Pulmonary artery endothelial cell (primary cell): Measurements from ENCODE around the gene BAHCC1. TPM values are rescaled to one million over a fixed set of nuclear protein-coding genes. Genes with fewer than 3 reads are reported as not detected.

ENCODE experiments used
- DNase-seq: peaks from one replicate; pipeline ENCODE4 v3.0.0-alpha.2; 2011; ENCODE audit warnings: low read depth, low spot score
- total RNA-seq: library from RNA; depleted of rRNA; stranded (reverse); fragments of >200 nt; gene quantifications from 2 replicates; pipeline ENCODE4 v1.2.3, GENCODE V29; 2014

The BAHCC1 gene
- total RNA-seq, 1 donor from 2014 or later, result 2.8 TPM

DNA sequence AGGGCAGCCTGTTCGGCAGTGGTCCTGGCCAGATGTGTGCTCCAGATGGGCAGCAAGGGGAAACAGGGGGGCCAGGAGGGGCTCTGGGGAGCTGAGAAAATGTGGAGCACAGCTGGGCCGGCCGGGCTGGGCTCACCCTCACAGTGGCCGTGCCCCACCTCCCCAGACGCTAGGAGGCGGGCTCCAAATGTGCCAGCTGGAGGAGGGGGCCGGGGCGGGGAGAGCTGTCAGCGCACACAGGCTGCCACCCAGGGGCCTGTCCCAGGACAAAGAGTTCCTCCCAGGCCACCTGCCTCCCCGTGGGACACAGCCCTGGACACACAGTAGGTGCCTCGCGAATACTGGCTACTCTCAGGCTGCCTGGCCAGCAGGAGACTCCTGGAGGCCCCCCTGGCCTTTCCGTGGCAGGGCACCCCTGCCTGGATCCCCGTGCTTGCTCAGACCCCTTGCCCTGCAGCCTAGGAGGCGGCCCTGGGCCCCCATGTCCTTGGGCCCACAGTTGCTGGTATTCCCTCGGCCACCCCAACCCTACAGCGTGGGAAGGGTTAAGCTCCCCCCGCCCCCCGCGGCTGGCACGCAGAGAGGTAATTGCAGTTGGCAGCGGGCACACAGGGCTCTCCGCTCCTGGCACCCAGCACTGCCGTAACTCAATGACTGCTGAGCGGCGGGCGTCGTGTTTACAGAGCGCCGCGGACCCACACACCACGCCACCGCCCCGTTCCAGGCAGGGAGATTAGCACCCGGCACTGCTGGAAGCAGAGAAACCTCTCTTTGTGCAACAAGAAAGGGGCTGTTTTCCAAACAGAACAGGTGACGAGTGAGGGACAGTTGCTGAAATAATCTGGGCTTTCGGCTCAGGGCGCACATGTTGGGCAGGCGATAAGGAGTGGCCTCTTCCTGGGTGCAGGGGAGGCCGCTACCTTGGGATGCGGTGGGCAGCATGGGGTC is 32.2 kb downstream of the BAHCC1 start:
- DNase-seq, result no peak

DNA sequence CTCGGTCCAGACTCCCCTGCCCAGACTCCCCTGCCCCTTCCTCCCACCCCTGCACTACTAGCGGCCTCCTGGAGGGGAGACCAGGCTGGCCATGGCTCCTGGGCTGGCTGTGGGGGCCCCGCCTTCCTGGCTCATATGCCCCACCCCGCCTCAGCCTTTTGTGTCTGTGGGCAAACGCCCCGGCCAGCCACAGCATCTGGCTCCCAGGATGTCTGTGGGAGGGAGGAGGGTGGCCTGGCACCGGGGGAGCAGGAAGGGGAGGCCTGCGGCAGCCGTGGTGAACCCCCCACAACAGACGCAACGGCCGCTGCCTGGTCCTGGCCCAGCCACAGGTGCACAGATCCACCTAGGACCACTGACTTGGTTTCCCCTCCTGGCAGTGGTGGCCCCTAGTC is 32.9 kb downstream of the BAHCC1 start:
- no peak for DNase-seq

DNA sequence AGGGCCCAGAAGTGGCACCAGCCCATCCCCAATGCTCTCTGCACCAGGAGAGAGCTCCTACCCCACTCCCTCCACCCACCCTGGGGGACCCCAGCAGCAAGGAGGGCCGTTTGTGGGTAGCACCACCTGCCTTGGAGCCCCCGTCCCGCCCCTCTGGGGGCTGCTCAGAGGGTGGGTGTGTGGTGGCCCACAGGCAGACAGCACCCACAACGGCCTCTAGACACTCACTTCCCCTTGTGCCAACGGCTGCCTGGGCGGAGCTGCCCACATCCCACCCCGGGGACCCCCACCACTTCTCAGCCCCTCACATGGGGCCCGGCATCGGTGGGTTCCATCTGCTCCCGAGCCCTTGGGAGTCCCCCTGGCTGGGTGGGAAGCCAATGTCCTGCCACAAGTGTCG is 33.3 kb downstream of the BAHCC1 start:
- no peak for DNase-seq

DNA sequence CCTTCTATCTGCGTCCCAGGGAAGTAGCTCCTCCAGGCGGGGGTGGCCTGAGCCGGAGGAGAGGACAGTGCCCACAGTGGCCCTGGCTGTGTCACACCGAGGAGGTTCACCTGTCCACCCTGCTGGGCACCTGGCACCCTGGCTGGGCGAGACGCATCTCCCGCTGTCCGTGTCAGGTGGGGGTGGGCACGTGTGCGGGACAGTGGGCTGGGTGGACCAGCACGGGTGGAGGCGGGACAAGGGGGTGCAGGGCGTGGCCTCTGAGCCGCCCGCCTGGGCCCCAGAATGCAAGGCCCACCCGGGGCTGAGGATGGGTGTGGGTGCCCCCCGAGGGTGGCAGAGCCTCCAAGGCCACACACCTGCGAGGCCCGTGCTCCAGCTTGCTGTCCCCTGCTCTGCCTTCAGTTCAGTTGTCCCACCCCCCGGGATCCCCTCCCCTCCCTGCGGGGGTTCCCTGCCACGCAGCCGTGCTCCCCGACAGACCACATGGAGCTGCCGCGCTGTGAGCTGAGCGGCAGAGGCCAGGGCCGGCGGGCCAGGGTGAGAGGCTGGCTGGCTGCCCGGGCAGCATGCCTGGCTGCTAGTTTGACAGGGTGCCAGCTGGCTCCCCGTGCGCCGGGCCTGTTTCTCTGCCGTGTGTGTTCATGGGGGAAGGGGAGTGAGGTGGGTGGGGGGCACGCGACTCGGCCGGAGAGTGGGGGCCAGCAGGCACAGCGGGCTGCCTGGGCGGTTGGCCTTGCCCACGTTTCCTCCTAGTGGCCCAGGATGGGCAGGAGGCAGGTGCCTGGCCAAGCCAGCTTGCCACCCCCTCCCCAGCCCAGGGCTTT is 33.9 kb downstream of the BAHCC1 start:
- no peak for DNase-seq

GRCh38 chr17:81429821-81430551 is 34.7 kb downstream of the BAHCC1 start:
- DNase-seq, result no peak

GRCh38 chr17:81431545-81432482 is 36.6 kb downstream of the BAHCC1 start:
- DNase-seq, result no peak

GRCh38 chr17:81432941-81433340 is 37.7 kb downstream of the BAHCC1 start:
- no peak for DNase-seq

- no peak for DNase-seq
Observed at GRCh38 chr17:81433656-81434055, 38.4 kb downstream of the BAHCC1 start.

DNA sequence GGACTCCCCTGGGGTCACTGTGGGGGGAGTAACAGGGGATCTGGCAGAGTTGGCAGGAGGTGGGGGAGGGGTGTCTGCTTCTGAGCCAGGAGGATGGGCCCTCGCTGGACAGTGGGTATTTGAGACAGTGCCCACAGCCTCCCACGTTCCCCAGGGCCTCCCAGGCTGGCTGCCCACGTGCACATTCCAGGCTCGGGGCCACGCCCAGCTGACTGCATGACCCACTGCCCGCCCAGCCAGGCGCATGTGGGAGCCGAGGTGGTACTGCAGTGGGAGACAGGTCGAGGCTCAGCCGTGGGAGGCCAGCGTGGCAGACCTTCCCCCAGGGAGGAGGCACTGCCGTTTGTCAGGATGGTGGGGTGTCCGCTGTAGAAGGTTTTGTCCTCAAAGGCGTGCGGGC is 38.8 kb downstream of the BAHCC1 start:
- DNase-seq, result no peak

DNA sequence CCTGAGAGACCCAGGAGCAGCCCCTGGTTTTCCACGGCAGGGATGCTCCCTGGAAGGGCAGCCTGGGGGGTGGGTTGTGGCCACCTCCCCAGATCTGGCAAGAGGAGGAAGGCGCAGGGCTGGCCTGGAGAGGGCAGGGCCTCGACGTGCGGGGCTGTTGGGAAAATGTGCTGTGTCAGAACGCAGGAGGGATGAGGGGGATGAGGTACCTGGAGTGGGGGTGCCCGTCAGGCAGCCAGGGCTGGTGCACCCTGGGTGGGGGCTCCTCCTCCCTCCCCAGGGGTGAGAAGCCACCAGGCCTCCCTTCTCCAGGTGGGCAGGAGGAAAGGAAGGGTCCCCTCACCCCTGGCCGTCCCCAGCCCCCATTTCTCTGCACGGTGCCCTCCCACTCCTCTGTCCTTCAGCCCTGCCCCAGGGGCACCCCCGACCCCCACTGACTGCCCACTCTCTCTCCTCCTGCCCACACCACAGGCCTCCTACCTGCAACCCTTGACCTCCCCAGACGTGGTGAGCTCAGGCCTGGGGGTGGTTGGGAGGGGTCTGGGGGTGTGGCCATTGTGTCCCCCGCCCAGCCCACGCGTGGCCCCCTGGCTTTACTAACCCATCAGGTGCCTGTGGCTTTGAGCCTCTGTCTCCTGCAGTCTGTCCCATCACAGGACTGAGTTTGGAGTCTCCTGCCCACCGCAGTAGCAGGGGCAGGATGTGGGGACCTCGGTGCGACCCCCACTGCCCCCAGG is 39.6 kb downstream of the BAHCC1 start:
- no peak for DNase-seq

GRCh38 chr17:81435652-81436293 is 40.5 kb downstream of the BAHCC1 start:
- no peak for DNase-seq

- no peak for DNase-seq
Observed at GRCh38 chr17:81436294-81436849, 41.1 kb downstream of the BAHCC1 start.

GRCh38 chr17:81437191-81437651 is 42.0 kb downstream of the BAHCC1 start:
- no peak for DNase-seq

DNA sequence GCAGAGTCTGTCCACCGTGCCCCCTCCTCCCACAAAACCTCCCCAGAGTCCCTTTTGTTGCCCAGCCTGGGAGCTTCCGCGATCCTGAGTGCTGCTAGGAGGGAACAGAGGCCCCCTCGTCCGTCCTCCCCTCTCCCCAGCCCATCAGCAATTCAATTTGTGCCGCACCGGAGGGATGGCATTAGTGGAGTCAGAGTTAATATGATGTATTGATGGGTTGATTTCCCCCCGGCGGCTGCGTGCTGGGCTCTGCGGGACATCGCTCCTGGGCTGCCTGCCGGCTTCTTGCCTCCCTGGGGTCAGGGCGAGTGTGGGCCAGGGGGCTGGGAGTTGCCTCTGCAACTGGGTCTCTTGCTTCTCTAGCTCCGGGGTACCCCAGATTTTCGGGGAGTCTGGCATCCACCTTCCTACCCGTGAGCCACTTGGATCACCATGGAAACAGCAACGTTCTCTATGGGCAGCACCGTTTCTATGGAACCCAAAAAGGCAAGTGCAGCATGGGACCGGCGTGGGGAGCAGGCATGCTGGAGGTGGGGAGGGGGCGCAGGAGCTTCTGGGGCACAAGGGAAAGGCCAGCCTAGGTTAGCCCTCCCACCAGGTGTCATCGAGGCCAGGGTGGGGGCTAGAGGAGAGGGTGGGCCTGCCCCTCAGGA is 42.9 kb downstream of the BAHCC1 start:
- DNase-seq, result no peak

- DNase-seq, result no peak
Observed at GRCh38 chr17:81438688-81439087, 43.4 kb downstream of the BAHCC1 start.

DNA sequence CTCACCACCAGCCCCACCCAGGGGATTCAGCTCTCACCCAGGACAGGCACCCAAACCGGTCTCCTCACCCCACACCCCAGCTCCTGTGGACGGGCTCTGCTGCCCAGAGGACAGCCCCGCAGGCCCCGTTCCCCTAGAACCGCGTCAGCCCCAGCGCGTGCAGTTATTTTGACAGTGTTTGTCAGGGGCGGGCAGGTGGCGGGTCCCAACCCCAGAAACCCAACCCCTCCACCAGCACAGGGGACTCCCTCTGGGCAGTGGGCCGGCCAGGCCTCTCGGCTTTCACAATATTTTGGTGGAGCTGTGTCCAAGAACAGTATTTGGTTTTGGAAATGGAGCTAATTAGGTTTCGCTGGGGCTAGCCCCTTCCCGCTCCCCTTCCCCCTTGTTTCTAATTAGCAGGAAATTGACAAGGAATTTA is 44.8 kb downstream of the BAHCC1 start:
- DNase-seq, result no peak

DNA sequence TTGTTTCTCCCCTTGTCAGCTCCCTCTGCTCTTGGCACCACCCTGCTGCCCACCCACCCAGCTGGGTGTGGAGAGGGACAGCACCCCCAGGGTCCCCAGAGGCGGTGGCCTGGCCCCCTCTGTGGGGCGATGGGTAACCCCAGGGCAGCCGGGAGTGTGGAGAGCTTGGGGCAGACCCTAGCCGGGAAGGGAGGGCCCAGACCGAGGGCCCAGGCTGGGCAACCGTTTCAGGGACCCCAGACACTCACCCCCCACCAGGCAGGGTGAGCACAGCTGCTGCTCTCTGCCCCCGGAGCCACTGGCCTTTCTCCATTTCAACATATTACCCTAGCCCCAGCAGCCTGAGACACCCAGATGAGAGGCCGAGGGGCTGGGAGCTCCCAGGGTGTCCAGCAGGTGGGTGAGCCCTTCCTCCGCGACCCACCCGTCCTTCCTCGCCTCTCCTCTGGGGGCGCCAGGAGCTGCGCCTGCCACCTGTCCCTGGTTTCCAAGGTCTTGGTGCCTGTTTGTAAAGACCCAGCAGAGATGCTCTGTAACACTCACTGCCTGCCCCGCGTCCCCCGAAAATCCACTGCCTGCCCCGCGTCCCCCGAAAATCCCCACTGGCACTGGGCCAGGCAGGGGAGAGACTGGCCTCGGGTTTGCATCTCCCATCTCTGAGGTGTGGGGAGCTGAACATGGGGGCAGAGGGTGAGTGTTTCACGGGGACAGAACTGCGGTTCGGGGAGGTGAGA is 45.4 kb downstream of the BAHCC1 start:
- no peak for DNase-seq

DNA sequence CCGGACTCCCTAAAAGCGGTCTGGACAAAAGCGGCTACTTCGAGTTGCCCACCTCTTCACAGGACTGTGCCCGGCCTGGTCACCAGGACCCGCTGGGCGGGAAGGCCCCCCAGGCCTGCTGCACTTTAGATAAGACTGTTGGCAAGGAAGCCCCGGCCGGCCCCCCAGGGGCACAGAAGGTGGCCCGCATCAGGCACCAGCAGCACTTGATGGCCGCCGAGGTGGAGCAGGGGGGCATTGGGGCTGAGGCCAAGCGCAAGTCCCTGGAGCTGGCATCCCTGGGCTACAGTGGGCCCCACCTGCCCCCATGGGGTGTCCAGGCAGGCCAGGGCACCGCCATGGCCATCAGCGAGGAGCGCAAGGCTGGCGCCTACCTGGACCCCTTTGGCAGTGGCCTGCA is 47.5 kb downstream of the BAHCC1 start:
- DNase-seq, result no peak
